NCI-H2196 treated with DMSO at 0.1 percent for 48 hours (cell line): ENCODE results near the gene LRRC37A3.
"Not testable (repeated sequence)": the region's sequence is repeated elsewhere in the genome, so short reads cannot be mapped to it uniquely, and the experiment has no call there.

Source experiments
- DNase-seq: peaks from one replicate; lab custom pipeline; 2025; ENCODE audit not compliant: unreplicated experiment; lab: John Stamatoyannopoulos, UW

The LRRC37A3 gene

DNA sequence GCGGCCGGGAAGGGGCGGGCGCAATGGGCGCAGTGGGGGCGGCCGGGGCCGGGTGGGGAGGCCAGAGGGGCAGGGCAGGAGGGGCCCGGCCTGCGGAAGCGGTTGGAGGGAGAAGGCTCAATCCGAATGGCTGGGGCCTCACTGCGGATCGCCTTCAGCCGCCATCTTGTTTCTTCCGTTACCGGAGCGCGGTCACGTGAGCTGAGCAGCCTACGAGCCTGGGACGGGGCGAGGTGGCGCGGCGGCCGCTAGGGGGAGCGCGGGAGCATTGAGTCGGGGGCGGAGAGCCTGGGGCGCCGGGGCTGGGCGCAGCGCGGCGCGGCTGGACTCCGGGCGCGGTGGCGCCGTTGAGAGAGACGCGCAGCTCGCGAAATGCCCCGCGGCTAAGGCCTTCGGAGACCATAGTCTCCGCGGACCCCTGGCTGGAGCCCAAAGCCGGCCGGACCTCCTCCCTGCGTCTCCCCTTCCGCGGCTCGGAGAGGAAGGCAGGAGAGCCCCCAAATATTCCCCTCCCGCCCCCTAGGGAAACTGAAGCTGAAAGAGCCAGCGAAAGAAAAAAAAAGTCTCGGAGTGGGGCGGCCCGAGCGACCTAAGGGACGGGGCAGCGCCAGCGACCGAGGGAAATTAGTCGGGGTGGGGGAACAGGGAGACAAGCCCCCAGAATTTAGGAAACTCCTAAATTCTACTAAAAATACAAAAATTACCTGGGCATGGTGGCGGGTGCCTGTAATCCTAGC lies at the start of gene LRRC37A3:
Gene LRRC37A3 (minus strand): TSS at position 190 of the 737 bp plus-strand sequence. CDS start 22,221 bp downstream, outside the sequence.
- DNase-seq = peak; percentile 95

DNA sequence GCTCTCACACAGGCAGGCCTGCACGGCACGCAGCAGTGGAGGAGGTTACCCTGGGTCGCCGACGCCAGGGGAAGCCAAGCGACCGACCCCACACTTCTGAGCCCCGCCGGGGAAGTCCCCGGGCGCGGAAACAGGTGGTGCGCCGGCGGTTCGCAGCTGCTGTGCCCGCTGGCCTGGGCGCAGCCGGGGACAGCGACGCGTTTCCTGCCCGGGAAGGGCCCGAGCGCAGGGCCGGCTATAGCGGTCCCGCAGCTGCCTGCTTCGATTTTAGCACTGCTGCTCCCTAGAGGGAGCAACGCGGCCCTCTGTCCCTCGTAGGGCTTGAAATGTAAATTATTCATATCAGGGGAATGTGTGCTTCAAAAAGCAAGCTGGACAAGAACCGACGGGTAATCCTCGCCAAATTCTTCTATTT lies 46.6 kb upstream of the LRRC37A3 start:
- not testable (repeated sequence) for DNase-seq

GRCh38 chr17:64965256-64965872 lies 46.1 kb upstream of the LRRC37A3 start:
- DNase-seq = not testable (repeated sequence)

- DNase-seq = no peak
Observed at GRCh38 chr17:64964796-64965195, 45.5 kb upstream of the LRRC37A3 start.

DNA sequence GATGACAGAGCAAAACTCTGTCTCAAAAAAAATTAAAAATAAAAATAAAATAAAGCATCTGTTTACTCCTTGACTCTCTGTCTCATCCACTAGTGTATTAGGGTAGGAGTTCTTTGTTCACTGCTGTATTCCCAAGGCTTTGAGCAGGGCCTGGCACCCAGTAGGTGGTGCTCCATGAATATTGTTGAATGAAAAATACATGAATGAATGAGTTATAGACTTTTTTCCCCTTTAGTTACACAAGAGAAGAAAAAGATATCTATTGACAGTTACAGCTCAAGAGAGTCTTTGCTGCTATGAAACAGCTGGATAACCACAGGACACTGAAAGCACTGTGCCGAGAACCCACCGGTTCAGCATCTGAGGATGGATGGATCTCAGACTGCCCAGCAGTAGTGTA lies 44.5 kb upstream of the LRRC37A3 start:
- DNase-seq = not testable (repeated sequence)

DNA sequence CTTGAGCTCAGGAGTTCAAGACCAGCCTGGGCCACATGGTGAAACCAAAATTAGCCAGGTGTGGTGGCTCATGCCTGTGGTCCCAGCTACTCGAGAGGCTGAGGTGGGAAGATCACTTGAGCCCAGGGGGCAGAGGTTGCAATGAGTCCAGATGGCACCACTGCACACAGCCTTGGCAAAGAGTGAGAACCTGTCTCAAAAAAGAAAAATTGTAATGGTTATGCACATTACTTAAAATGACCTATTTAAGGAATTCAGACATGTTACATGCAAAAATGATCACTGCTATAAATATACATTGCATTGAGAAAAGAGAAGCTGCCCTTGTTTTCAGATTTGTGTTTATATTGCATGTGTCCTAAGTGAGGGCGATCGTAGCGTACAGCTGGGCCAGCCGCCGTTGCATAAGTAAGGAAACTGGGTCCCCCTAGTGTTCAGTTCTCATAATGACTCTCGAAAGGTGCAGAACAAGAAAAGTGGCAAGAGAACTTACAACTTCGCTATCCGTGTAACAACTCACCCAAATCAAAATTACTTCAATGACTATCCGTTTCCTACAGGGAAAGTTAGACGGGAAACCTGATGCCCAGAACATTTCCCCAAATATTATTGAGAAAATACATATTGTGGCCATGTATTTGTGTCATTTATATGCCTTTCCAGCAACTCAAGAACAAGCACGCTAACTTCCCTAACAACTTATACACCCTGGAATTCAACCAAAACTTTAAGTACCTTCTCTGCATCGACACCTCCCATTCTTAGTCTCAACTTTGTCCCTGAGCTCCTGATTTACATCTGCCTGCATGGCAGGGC lies 42.5 kb upstream of the LRRC37A3 start:
- not testable (repeated sequence) for DNase-seq

GRCh38 chr17:64951877-64952276 lies 32.6 kb upstream of the LRRC37A3 start:
- no peak for DNase-seq

DNA sequence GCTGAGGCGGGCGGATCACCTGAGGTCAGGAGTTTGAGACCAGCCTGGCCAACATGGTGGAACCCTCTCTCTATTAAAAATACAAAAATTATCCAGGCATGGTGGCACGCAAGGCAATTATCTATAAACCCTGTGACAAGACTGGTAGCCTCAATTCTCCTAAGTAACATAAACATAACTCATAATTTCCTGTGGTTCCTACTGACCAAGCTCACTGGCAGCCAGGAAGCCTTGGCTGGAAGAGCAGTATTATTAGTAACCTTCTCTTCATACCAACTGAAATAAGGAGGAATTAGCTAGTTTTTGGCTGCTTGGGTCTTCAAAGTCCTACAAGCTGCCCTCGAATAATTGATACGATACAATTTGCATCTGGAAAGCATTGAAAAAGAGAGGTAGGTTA lies 31.6 kb upstream of the LRRC37A3 start:
- DNase-seq = no peak

- DNase-seq = no peak
Observed at GRCh38 chr17:64947152-64947551, 27.9 kb upstream of the LRRC37A3 start.

DNA sequence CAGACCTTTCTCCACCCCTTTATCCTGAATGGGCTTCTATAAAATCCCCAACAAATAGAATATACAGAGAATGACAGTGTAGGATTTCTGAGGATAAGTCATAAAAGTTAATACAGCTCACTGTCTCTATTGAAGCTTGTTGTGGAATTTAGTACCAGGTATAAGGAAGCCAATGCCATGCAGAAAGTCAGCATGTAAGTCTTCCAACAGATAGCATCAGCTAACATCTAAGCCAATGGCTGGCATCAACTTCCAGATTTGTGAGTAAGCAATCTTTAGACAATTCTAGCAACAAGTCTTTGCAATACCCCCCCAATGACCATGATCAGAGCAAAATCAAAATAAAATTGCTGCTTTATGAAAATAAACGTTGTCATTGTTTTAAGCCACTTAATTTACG lies 22.5 kb upstream of the LRRC37A3 start:
- no peak for DNase-seq

DNA sequence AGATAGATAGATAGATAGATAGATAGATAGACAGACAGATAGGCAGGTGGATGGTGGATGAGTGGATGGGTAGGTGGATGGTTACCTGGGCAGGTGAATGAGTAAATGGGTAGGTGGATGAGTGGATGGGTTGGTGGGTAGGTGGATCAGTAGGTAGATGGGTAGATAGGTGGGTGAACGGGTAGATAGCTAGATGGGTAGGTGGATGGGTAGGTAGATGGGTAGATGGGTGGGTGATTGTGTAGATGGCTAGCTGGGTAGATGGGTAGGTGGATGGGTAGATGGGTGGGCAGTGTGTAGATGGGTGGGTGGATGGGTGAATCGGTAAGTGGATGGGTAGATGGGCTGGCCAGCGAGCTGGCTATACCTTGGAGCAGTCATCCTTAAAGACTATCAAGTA lies 21.8 kb upstream of the LRRC37A3 start:
- DNase-seq = no peak

GRCh38 chr17:64940055-64940454 lies 20.8 kb upstream of the LRRC37A3 start:
- DNase-seq = no peak

DNA sequence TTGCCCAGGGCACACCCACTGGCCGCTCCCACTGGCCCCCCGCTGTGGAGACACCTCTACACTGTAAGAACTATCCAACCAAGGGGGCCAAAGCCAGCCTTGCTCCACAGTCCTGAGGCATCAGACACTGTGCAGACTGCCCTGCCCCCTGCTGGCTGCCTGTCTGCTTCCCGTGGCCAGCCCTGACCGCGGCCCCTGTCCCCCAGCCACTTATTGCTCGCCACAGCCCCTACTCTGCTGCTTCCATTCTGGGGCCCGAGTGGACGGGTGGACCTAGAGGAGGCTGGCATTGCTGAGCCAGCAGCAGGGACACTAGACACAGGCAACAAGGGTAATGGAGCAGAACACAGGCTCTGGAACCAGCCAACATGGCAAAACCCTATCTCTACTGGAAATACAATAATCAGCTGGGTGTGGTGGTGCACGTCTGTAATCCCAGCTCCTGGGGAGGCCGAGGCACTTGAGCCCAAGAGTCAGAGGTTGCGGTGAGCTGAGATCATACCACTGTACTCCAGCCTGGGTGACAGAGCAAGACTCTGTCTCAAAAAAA lies 19.7 kb upstream of the LRRC37A3 start:
- DNase-seq = no peak

DNA sequence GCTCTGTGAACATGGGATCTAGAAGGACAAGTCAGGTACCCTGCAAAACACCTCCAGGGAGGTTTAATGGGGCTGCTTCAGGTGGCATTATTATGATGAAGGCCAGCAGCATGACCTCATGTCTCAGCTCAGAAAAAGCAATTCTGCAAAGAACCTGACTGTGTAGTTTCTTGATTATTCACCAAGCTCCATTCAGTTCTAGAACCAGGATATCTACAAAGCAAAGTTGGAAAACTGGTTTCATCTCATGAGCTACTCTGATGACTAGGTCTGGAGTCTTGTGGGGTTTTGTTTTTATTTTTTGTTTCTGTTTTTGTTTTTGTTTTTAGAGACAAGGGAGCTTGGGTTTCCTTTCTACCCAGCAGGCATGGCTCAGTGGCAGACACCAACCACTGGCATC lies 19.0 kb upstream of the LRRC37A3 start:
- DNase-seq = no peak

DNA sequence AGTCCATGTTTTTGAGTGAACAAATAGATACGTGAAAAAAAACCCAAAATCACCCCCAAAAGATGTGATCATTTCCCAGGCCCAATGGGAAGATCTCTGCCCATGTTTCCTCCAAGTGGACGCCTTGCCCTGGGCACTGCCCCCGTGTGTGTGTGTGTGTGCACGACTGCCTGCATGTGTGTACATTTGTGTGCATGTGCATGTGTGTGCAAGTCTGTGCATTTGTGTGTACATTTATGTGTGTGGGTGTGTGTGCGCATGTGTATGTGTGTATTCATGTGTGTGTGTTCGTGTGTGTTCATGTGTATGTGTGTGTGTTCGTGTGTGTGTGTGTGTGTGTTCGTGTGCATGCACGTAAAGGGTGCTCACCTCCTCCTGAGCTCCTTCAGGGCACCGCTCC lies 16.8 kb upstream of the LRRC37A3 start:
- DNase-seq = no peak

GRCh38 chr17:64934284-64934778 lies 15.1 kb upstream of the LRRC37A3 start:
- not testable (repeated sequence) for DNase-seq

DNA sequence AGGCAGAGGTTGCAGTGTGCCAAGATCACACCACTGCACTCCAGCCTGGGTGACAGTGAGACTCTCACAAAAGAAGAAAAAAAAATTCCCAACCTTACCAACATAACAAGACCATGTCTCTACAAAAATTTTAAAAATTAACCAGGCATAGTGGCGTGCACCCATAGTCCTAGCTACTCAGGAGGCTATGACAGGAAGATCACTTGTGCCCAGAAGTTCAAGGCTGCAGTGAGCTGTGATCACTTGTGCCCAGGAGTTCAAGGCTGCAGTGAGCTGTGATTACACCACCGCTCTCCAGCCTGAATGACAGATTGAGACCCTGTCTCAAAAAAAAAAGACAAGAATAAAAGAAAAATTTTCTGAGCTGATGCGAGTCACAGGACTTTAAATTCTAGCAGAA lies 13.6 kb upstream of the LRRC37A3 start:
- DNase-seq = not testable (repeated sequence)

DNA sequence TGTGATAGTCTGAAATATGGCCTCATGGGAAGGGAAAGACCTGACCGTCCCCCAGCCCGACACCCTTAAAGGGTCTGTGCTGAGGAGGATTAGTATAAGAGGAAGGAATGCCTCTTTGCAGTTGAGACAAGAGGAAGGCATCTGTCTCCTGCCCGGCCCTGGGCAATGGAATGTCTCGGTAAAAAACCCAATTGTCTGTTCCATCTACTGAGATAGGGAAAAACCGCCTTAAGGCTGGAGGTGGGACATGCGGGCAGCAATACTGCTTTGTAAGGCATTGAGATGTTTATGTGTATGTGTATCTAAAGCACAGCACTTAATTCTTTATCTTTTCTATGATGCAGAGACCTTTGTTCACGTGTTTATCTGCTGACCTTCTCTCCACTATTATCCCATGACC lies 11.1 kb upstream of the LRRC37A3 start:
- DNase-seq = not testable (repeated sequence)

- not testable (repeated sequence) for DNase-seq
Observed at GRCh38 chr17:64929419-64930209, 10.3 kb upstream of the LRRC37A3 start.

DNA sequence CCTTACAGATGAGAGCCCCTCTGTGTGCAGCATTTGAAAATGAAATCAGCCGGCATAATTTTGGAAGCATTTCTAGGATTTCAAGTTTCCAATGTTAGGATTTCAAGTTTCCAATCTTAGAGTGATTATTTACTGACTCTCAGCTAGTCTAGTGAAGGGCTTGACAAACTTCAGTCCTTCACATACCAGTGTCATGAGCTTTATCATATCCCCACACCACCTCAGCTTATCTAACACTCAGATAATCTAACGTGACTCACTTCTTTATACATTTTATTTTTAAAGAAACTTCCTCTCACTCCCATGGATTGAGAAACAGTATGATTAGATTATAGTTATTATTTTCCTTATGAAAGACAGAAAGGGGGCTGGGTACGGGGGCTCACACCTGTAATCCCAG lies 9.4 kb upstream of the LRRC37A3 start:
- DNase-seq = not testable (repeated sequence)
